Iris pigment epithelial cell (primary cell): ENCODE results near the gene NPTX1.
"Not testable (repeated sequence)": the region's sequence is repeated elsewhere in the genome, so short reads cannot be mapped to it uniquely, and the experiment has no call there.

ENCODE experiments used
- DNase-seq: peaks from one replicate; pipeline ENCODE4 v3.0.0-alpha.2; 2011; ENCODE audit warnings: low read depth

Gene NPTX1, protein sequence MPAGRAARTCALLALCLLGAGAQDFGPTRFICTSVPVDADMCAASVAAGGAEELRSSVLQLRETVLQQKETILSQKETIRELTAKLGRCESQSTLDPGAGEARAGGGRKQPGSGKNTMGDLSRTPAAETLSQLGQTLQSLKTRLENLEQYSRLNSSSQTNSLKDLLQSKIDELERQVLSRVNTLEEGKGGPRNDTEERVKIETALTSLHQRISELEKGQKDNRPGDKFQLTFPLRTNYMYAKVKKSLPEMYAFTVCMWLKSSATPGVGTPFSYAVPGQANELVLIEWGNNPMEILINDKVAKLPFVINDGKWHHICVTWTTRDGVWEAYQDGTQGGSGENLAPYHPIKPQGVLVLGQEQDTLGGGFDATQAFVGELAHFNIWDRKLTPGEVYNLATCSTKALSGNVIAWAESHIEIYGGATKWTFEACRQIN

DNA sequence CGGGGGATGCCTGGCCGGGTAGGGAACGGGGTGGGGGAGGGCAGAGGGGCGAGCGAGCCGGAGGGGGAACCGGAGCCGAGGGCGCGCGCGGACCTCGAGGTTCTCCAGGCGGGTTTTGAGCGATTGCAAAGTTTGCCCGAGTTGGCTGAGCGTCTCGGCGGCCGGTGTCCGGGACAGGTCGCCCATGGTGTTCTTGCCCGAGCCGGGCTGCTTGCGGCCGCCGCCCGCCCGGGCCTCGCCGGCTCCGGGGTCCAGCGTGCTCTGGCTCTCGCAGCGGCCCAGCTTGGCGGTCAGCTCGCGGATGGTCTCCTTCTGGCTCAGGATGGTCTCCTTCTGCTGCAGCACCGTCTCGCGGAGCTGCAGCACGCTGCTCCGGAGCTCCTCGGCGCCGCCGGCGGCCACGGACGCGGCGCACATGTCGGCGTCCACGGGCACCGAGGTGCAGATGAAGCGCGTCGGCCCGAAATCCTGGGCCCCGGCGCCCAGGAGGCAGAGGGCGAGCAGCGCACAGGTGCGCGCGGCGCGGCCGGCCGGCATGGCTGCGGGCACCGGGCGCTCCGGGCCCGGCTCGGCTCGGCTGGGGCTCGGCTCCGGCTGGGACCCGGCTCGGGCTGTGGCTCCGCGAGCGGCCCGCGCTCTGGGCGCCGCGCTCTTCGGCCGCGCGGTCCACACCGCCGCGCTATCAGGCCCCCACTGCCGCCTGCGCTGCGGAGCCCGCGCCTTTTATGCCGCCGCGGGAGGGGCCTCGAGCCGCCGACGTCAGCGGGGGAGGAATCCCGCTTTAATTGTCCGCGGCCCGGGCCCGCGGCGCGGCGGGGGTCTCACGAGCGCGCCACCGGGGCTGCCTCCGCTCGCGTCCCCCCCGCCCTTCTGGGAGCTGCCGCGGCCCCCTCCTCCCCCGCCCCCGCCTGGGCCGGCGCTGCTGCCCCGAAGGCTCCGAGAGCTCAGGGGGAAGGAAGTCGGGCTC lies at the start of gene NPTX1:
NPTX1 (minus strand) TSS at position 698 of the 967 bp plus-strand sequence; CDS start at position 537, 161 bp downstream.
- peak; percentile 22 for DNase-seq

DNA sequence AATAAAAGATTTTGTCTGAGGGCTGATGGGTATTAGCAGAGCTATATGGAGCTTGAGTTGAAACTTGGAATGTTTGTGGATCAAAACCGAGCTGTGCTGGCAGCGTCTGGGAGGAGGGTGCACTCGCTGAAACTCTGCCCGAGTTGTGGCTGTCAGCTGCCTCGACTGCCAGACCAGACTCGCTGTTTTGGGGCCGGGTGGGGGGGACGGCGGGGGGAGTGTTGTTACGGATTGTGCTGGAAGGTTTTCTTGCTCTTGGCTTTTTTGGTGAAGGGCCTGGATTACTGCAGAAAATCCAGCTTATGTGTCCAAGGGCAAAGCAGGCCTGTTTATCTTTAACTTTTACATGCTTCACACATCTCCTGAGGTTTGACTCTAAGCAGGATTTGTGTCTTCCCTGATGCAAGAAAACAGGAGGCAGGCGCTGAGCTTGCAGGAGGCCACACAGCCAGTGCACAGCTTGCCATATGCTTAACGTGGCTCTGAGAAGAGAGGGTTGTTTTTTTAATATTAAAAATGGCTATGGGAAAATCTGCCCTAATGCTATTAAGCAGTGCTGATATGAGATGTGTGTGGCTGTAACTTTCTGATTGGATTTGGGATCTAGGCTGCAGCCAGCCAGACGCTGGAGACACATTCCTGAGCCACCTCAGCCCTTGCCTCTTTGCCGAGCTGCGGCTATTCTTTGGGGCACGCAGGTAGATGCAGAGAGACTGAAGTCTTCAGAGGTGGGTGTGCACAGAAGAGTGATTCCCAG lies 47.7 kb upstream of the NPTX1 start:
- DNase-seq: no peak

DNA sequence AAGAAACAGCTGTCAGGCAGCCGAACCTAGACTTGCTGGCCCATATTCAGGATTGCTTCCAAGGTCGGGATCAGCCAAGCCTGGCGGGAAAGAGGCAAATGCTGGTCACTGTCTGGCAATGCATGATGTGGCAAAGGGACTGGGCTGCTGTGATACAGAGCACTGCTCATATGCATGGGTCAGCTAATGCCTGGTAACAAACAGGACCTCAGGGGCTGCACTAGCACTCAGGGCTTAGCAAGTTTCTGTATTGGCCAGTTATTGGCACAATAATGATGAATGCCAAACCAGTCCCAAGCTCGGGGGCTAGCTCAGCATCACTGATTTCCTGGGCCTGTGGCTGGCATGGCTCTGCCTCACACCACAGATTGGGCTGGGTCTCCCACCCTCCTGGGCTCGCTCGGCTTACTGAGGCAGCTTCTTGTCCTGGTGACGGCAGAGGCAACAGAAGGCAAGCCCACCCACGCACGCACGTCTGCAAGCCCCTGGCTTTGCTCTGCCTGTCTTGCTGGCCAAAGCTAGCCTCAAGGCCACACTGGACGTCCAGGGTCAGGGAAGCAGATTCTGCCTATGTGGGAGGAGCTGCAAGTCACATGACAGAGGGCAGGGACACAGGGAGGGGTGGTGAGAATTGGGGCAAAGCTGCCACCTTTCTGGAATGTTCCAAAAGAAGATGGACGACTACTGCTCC lies 46.8 kb upstream of the NPTX1 start:
- no peak for DNase-seq

DNA sequence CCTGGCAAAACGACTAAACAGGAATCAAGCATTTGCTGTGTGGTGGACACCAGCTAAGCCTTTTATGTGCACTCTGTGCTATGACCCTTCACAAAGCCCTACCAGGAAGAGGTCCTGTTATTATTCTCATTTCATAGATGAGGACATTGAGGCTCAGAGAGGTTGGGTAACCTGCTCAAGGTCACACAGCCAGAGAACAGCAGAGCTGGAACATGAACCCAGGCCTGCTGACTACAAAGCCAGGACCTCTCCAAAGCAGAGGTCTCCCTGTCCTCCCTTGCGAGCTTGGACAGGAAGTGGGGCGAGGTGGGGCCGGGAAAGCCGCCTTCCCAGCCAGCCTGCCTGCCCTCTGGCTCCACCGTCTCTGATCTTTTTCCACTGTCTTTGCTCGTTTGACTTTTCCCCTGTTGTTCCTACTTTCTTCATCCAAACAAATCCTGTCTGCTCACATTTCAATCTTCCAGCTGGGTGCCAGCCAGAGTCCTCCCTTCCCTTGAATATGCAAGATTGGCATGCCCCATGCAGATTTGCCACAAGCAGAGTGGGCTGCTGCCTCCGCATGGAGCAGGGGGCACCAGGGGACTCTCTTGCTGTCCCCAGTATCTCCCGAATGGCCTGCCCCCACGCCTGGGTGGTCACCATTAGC lies 44.5 kb upstream of the NPTX1 start:
- no peak for DNase-seq

DNA sequence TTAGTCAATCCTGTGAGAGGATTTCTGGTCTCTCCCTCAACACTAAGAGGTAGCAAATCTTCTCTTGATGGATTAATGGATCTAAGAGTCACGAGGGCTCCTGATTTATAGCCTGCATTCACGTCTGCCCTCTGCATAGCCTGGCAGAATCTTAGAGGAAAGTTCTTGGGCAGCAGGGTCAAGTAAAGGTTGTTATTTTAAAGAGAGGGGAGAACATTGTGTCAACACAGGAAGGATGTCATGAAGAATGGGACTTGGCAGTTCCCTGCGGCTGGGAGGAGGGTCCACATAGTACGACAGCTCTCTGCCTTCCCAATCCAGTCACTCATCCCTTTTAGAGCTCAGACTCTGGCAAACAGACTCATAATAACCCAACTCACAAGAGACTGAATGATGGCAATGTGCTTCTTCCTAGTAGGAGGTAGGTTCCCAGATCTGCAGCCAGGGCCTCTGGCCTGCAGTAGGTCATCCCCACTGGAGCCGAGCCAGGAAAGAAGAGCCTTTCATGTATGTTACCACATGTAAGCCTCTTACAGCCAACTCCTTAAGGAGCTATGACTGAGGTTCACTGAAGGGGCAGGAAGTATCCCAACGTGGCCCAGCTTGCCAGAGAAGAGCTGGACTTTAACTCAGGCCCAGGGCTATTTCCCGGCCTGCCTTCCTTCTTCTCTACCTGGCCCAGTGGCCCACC lies 42.8 kb upstream of the NPTX1 start:
- no peak for DNase-seq

DNA sequence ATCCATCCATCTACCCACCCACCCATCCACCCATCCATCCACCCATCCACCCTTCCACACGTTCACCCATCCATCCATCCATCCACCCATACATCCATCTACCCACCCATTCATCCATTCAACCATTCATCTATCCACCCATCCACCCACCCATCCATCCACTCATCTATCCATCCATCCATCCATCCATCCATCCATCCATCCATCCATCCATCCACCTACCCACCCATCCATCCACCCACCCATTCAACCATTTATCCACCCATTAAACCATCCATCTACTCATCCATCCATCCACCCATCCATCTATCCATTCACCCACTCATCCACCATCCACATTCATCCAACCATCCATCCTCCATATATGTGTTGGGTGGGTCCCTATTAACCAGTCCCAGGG lies 42.0 kb upstream of the NPTX1 start:
- DNase-seq: no peak

DNA sequence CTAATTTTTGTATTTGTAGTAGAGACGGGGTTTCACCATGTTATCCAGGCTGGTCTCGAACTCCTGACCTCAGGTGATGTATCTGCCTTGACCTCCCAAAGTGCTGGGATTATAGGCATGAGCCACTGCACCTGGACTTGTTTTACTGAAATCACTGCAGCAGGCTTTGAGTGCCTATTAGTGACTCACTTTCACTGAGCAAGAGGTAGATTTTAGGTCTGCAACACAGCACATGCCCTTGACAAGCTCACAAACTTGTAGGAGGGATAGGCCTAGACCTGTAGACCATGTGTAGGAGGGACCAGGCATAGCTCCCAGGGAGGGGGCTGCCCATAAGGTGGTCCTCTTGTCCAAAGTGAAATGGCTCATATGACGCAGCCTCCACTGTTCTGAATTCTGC lies 41.2 kb upstream of the NPTX1 start:
- DNase-seq: no peak

DNA sequence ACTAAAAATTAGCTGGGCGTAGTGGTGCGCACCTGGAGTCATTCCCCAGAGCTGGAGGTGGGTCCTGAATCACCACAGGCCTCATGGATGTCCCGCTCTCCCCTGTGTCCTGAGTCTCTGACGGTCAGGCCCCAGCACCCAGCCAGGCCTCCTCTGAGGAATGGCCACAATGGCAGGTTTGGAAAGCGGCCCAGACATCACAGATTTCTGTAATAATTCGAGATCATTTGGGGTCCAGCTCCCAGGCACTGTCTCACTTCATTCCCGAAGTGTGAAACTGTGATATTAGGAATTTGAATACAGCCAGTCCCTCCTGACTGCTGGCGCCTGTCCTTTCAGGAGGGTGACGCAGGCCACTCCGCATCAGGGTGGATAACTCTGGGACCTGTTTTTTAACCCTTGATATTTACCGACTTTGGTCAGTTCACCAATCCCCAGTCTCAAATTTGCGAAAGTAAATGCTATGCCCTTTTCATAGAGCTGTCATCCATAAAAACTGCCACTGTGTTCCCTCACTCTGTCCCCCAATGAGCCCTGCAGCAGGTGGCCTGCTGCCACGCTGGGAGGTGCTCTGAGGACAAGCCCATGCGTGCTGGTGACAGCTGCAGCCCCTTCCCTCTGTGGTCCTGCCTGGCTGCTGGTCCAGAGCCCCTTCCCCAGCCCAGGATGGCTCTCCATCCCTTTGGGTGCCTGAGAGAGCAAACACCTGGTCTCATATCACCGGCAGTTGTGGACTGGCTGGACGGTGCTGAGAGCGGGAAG lies 39.9 kb upstream of the NPTX1 start:
- no peak for DNase-seq

DNA sequence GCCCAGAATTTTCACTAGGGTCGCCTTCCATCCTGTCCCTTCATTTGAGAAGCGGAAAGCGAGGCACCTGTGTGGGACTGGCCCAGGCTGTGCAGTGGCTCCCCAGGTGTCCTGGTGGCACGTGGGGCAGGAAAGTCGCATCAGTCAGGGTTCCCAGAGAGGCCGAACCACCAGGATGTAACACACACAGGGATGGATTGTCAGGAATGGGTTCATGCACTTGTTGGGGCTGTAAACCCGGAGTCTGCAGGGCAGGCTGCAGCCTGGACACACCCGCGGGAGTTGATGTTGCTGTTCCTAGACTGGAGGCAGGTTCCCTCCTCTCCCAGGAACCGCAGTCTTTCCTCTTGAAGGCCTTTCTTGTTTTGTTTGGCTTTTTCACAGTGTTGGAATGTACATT lies 37.5 kb upstream of the NPTX1 start:
- peak; percentile 75 for DNase-seq

DNA sequence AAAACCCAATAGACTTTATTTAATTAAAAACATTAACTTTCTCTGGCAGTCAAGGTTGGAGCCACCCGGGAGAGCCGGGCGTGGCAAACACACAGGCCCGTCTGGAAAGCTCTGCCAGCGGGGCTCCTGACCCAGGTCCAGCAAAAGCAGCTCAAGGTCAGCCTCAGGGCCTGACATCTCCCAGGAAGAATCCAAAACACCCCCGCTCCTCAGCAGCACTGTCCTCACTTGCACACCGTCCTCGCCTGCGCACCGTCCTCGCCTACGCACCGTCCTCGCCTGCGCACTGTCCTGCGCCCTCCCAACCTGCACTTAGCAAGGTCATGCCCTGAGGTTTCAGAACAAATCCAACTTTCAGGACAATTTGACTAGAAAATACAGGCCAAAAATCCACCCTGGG lies 36.8 kb upstream of the NPTX1 start:
- no peak for DNase-seq

DNA sequence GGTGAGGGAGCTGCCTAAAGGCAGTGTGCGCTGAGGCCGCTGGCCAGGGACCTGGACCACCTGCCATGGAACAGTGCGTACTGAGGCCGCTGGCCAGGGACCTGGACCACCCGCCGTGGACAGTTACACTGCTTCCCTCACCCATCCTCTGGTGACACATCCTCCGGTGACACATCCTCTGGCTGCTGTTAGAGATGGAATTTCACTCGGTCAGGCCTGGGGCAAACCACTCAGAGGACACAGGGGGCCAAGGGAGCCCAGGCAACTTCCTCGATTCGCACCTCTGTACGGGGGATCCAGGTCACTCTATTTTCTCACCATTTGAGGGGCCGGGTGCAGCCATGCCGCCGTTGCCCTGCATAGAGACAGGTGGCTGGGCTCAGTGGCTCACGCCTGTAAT lies 35.8 kb upstream of the NPTX1 start:
- peak; percentile 38 for DNase-seq

DNA sequence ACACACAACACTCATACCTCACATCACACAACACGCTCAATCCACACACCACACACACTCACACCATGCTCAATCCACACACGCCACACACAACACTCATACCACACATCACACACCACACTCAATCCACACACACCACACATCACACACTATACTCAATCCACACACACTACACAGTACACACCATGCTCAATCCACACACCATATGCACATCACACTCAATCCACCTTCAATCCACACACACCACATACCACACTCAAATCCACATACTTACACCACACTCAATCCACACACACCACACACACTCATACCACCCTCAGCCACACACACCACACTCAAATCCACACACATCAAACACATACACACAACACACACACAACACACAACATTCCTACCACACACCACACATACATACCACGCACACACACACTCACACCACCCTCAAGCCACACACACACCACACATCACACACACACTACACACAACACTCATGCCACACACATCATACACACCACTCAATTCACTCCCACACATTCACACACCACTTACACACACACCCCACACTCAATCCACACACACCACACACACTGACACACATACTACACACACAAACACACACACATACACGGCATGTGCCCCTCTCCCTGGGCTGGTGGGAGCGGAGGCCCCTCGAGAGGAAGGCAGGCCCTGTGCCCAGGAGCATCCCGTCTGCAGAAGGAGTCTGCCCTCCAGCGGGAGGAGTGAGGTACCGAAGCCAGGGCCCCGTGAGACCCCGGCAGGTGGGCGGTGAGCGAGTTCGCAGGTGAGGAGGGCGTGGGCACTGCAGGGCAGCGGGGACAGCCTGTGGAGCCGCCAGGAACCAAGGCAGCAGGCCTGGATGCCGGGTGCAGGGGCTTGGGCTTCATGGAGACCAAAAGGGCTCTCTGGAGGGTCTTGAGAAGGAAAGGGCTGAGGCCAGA lies 35.1 kb upstream of the NPTX1 start:
- no peak for DNase-seq

DNA sequence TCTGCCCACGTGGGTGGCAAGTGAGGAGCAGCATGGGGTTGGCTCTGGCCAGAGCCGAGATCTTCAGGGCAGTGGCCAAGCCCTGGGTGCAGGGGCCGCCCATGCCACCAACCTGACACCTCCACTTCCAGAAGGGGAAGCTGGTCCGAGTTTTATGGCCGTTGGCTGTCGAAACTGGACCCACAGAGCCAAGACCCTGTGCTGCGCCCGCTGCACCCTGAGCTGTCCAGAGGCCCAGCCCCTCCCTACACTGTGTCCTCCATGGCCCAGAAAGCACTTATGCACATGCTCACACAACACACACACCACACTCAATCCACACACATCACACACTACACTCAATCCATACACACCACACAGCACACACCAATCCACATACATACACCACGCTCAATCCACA lies 34.4 kb upstream of the NPTX1 start:
- no peak for DNase-seq

DNA sequence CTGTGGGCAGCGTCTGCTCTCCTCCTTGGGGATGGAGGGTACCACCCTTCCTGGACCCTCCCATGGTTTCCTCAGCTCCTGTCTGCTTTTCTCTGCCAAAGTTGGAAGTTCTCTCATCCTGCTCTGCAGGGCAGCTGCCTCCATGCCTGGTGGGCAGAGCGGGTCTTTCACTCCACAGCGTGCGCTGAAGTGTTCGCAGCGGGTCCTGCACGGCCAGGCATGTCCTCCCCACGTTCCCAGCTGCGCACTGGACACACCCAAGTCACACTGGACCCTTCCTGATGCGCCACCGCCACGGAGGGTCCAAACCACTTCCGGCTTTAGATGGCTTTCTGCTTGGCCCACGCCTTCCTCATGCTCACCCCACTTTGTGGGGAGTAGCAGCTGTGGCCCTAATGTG lies 33.7 kb upstream of the NPTX1 start:
- no peak for DNase-seq

DNA sequence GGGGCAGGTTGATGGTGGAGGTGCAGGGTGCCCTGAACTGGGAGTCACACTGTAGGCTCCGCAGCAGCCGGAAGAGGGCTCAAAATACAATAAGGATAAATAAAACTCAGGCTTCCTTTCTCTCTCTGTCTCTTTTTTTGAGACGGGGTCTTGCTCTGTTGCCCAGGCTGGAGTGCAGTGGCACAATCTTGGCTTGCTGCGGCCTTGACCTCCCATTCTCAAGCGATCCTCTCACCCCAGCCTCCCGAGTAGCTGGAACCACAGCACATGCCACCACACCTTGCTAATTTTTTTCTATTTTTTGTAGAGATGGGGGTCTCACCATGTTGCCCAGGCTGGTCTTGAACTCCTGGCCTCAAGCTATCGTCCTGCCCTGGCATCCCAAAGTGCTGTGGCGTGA lies 32.9 kb upstream of the NPTX1 start:
- no peak for DNase-seq

DNA sequence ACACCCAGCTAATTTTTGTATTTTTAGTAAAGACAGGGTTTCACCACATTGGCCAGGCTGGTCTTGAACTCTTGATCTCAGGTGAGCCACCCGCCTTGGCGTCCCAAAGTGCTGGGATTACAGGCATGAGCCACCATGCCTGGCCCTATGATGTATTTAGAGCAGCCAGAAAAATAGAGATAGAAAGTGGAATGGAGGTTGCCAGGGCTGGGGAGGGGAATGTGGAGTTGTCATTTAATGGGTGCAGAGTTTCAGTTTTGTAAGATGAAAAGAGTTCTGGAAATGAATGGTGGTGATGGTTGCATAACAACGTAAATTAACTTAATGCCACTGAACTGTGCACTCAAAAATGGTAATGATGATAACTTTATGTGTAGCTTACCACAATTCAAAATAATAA lies 31.6 kb upstream of the NPTX1 start:
- DNase-seq: no peak

DNA sequence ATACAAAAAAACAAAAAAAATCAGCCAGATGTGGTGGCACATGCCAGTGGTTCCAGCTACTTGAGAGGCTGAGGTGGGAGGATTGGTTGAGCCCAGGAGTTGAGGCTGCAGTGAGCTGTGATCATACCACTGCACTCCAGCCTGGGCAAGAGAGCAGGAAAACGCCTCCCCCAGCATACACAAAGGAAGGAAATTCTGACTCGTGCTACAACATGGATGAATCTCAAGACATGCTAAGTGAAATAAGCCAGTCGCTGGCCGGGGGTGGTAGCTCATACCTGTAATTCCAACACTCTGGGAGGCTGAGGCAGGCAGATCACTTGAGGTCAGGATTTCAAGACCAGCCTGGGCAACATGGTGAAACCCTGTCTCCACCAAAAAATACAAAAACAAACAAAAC lies 30.8 kb upstream of the NPTX1 start:
- DNase-seq: not testable (repeated sequence)

DNA sequence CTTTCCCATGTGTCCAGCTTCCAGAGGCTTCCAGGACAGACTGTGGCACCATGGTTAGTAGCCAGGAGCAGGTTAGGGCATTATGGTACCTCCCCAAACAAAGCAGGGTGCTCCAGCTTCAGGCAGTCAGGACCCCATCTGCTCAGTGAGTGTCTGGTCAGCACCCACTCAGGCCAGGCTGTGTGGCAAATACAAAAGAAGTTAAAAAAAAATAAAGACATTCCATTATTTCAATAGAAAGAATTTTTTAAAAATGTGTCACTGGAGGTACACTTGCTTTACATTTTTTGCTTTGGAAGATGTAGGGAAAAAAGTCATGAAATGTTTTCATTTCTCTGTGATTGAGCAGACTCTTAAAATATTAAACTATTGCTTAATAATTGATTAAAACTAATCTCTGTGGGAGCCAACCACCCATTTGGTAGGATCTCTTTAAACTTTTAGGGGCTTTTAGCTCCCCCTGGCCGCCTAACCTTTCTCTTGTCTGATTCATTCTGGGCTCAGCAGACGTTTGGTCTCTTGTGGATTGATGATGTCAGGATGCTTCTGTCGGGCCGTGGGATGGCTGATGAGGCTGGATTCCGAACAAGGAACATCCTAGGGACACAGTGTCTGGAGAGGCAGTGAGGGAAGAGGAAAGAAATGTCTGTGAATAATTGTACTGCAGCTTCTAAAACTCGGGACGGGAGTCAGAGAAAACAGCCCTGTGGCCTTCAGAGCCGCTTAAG lies 28.4 kb upstream of the NPTX1 start:
- peak; percentile 49 for DNase-seq
